Subcutaneous abdominal adipose tissue (tissue), 5 donors: ENCODE measurements around the gene CMPK1.
A peak's percentile ranks its signal among the peaks of the same experiment; 100 is the strongest.
"Not testable (repeated sequence)": the region's sequence is repeated elsewhere in the genome, so short reads cannot be mapped to it uniquely, and the experiment has no call there.

ENCODE experiments used
- H3K27ac ChIP-seq: one replicate; pipeline ENCODE4 v1.7.0; 2013; ENCODE audit warnings: low read depth, mild to moderate bottlenecking, inconsistent platforms, low read length, moderate library complexity
- H3K27me3 ChIP-seq, 5 donors: one replicate each; pipeline ENCODE4 v1.7.0; 2013; ENCODE audit warnings: low read length in 5 of 5, inconsistent platforms in 1 of 5; ENCODE audit not compliant: control insufficient read depth in 5 of 5, insufficient read depth in 4 of 5
- H3K36me3 ChIP-seq, 5 donors: one replicate each; pipeline ENCODE4 v1.7.0; 2013; ENCODE audit warnings: low read length in 5 of 5; ENCODE audit not compliant: control insufficient read depth in 5 of 5, insufficient read depth in 5 of 5
- H3K4me1 ChIP-seq, 5 donors: one replicate each; pipeline ENCODE4 v1.7.0; 2013; ENCODE audit warnings: low read length in 5 of 5, mild to moderate bottlenecking in 3 of 5, moderate library complexity in 1 of 5; ENCODE audit not compliant: control insufficient read depth in 5 of 5, insufficient read depth in 5 of 5
- H3K4me3 ChIP-seq, 5 donors: one replicate each; pipeline ENCODE4 v1.7.0; 2013; ENCODE audit warnings: low read length in 5 of 5, low read depth in 1 of 5
- H3K9ac ChIP-seq, 5 donors: one replicate each; pipeline ENCODE4 v1.7.0; 2013; ENCODE audit warnings: low read length in 5 of 5, mild to moderate bottlenecking in 4 of 5, moderate library complexity in 3 of 5
- H3K9me3 ChIP-seq, 5 donors: one replicate each; pipeline ENCODE4 v1.7.0; 2013; ENCODE audit warnings: low read length in 5 of 5; ENCODE audit not compliant: control insufficient read depth in 5 of 5
- donor health status: healthy.
- donor health status: healthy.
- donor health status: healthy.
- donor health status: healthy.
- donor health status: healthy.

Gene CMPK1

DNA sequence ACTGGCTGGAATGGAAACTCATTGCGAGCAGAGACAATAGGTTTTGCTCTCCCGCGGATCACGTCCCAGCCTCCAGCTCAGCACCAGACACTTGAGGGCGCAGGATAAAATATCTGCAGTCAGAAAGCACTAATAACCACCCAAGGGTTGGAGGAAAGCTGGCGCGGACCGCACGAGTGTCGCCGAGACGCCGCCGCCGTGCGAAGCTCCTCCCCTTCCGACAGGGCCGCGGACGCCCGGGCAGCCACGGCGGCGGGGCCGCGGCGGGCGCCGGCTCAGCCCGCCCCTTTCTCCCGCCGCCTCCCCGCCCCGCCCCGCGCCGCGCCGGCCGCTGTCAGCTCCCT lies at the start of gene CMPK1:
CMPK1 (plus strand) TSS at position 213 of the 344 bp plus-strand sequence. CDS start 156 bp downstream, outside the sequence.
- H3K27ac ChIP-seq: peak within 1 kb of the TSS; percentile 99
- no peaks in the 10 kb centered on the region for H3K27me3 ChIP-seq
- H3K9me3 ChIP-seq: no peaks in the 10 kb centered on the region
- H3K36me3 ChIP-seq: no peaks in the 10 kb centered on the region
- peak within 1 kb of the TSS; percentile 89 to 99 (median 97) for H3K9ac ChIP-seq
- H3K4me1 ChIP-seq: peaks cover 3 to 32% (median 27%) of the 10 kb centered on the region in 5 donors
- peak within 1 kb of the TSS; percentile 90 to 95 (median 94) for H3K4me3 ChIP-seq

DNA sequence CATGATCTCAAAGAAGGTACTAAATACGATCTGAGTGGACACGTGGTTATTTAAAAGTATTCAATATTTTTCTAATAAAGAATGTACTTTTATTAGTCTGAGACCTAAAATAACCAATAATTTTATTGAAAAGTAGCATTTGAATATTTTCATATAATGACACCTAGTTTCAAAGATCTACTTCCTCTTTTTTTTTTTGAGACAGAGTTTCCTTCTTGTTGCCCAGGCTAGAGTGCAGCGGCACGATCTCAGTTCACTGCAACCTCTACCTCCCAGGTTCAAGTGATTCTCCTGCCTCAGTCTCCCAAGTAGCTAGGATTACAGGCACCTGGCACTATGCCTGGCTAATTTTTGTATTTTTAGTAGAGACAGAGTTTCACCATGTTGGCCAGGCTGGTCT lies 45.5 kb upstream of the CMPK1 start:
- not testable (repeated sequence) for H3K27ac ChIP-seq, H3K36me3 ChIP-seq, H3K9ac ChIP-seq, H3K4me1 ChIP-seq, H3K9me3 ChIP-seq, H3K4me3 ChIP-seq, H3K27me3 ChIP-seq

GRCh38 chr1:47294863-47295262 lies 38.7 kb upstream of the CMPK1 start:
- H3K27me3 ChIP-seq, H3K27ac ChIP-seq, H3K4me3 ChIP-seq, H3K36me3 ChIP-seq, H3K9me3 ChIP-seq, H3K9ac ChIP-seq: not testable (repeated sequence)
- peaks cover 0 to 12% (median 2%) of the 10 kb centered on the region in 5 donors for H3K4me1 ChIP-seq

GRCh38 chr1:47295579-47295978 lies 38.0 kb upstream of the CMPK1 start:
- Histone ChIP-seq H3K27me3 (no peaks in the 10 kb centered on the region), H3K4me1 (peaks cover 0 to 12% (median 2%) of the 10 kb centered on the region in 5 donors), H3K27ac (no peak overlapping the region), H3K9me3 (no peaks in the 10 kb centered on the region), H3K36me3 (peaks cover 0 to 2% (median 0%) of the 10 kb centered on the region in 5 donors), H3K4me3 (no peak overlapping the region), H3K9ac (no peak overlapping the region)

DNA sequence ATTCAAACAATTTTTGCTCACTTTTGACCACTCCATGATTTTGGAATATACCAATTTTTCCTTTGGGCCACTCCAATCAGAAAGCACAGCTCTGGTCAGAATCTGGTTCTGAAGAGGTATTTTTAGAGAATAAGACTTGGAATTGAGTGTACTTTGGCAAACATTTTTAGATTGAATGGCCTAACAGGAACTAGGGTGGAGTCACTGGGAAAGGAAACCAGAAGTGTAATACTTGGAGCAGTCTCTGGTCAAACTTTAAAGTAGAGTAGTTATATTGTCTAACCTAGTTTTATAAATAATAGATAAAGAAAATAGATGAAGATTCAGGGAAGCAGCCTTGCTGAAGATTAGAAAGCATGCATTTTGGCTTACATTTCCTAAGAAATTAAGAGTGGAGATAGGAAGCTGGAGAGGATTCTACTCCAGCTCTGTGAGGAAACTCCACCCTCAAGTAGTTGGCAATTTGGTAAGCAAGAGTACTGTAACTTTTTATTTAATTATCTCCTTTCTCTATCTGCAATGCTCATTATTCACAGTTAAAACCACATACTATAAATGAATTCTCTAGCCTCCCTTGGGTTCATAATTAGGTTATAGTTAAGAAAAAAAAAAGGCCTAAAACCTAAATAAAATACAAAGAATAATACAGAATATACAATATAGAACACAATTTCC lies 35.4 kb upstream of the CMPK1 start:
- Histone ChIP-seq H3K27ac (peak overlapping the region; percentile 38), H3K9ac (no peak overlapping the region), H3K4me1 (peaks cover 0 to 12% (median 2%) of the 10 kb centered on the region in 5 donors), H3K4me3 (no peak overlapping the region), H3K9me3 (no peaks in the 10 kb centered on the region), H3K27me3 (no peaks in the 10 kb centered on the region), H3K36me3 (peaks cover 0 to 6% (median 0%) of the 10 kb centered on the region in 5 donors)

DNA sequence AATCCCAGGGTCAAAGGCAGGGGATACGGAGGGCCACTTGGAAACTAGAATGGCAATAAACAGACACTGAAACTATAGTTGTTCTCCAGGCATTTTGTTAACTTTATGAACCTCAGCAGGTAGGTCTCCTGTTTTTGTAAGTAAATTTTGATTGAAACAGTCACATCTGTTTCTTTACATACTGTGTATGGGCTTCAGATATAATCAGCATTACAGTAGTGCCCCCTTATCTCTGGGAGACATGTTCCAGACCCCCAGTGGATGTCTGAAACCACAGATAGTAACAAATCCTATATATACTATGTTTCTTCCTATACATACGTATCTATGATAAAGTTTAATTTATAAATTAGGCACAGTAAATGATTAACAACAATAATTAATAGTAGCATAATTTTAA lies 31.1 kb upstream of the CMPK1 start:
- Histone ChIP-seq H3K4me3 (no peak overlapping the region), H3K36me3 (peaks cover 0 to 6% (median 0%) of the 10 kb centered on the region in 5 donors)

GRCh38 chr1:47309427-47309826 lies 24.2 kb upstream of the CMPK1 start:
- no peaks in the 10 kb centered on the region for H3K36me3 ChIP-seq
- H3K4me1 ChIP-seq: peaks cover 5 to 9% (median 8%) of the 10 kb centered on the region in 5 donors
- H3K27ac ChIP-seq: no peak overlapping the region
- no peaks in the 10 kb centered on the region for H3K27me3 ChIP-seq
- H3K9ac ChIP-seq: no peak overlapping the region
- H3K9me3 ChIP-seq: no peaks in the 10 kb centered on the region
- H3K4me3 ChIP-seq: no peak overlapping the region

More for the DNA sequence above, 31.1 kb upstream of the CMPK1 start:
- Histone ChIP-seq H3K27ac (no peak overlapping the region), H3K27me3 (no peaks in the 10 kb centered on the region), H3K4me1 (peaks cover 0 to 9% (median 2%) of the 10 kb centered on the region in 5 donors), H3K9ac (no peak overlapping the region), H3K9me3 (no peaks in the 10 kb centered on the region)

DNA sequence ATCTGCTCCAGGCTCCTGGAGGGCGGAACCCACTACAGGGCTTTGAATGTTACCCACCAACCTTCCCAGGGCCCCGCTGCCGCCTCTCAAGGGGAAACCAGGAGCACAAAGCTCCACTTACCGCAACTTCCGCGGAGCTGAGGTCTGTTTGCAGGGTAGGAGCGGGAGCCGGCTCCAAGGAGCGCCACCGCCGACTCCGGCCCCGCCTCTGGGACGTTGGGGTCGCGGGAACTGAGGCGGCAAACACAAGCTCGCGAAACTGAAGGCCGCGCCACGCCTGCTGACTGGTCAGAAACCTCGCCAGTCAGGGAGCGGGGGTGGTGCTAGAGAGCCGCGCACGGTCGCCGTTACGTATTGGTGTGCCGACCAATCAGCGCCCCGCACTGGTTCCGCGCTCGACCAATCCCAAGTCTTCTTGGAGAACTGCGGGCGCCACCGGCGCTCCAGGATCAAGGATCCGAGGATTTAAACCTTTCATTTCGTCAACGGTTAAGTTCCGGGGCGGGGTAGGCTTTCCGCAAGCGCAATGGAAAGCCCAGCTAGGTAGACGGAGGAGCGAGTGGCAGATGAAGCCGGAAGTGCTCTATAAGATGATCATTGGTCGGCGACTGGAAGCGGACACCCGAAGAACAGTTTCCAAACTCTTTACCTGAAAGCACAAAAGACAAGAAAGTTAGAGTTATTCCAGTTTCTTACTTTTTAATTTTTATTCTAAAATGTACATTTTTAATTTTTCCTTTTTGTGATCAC lies 19.5 kb upstream of the CMPK1 start, which contains the start of gene STIL:
STIL (minus strand) TSS at position 233 of the 750 bp plus-strand sequence. CDS start 3,828 bp downstream, outside the sequence.
- Histone ChIP-seq H3K4me3 (peak within 1 kb of the TSS; percentile 77 to 91 (median 85)), H3K9ac (peak within 1 kb of the TSS; percentile 16 to 84 (median 74)), H3K27me3 (no peaks in the 10 kb centered on the region), H3K36me3 (no peaks in the 10 kb centered on the region), H3K4me1 (peaks cover 5 to 9% (median 8%) of the 10 kb centered on the region in 5 donors), H3K27ac (peak within 1 kb of the TSS; percentile 70), H3K9me3 (no peaks in the 10 kb centered on the region)

DNA sequence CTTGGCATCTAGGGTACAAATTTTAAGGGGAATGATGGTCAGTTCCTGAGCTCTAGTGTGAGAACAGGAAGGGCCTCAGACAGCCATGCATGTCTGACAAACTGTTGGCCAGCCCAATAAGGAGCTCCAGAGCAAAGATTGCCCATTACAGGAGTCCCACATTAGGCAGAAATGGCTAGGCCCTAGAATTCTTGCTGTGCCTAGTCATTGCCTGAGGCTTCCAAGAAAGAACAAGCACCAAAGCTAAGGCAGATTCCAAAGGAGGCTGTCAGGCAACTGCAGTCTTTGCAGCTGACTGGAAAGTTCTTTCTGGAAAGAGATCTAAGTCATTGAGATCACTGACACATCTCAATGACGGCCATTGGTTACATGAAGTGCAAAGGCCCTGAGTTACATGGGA lies 15.7 kb upstream of the CMPK1 start:
- no peak overlapping the region for H3K9ac ChIP-seq
- peaks cover 5 to 9% (median 8%) of the 10 kb centered on the region in 5 donors for H3K4me1 ChIP-seq
- no peaks in the 10 kb centered on the region for H3K27me3 ChIP-seq
- H3K4me3 ChIP-seq: no peak overlapping the region
- no peaks in the 10 kb centered on the region for H3K36me3 ChIP-seq
- H3K27ac ChIP-seq: no peak overlapping the region
- H3K9me3 ChIP-seq: no peaks in the 10 kb centered on the region

GRCh38 chr1:47319968-47320367 lies 13.6 kb upstream of the CMPK1 start:
- H3K9ac ChIP-seq, H3K4me1 ChIP-seq: not testable (repeated sequence)

More at GRCh38 chr1:47319968-47320367, 13.6 kb upstream of the CMPK1 start:
- H3K27me3 ChIP-seq, H3K9me3 ChIP-seq, H3K4me3 ChIP-seq, H3K36me3 ChIP-seq, H3K27ac ChIP-seq: not testable (repeated sequence)
